Activated CD8-positive, alpha-beta T cell treated with anti-CD3 and anti-CD28 coated beads for 36 hours (primary cell): Measurements from ENCODE around the gene CD81. TPM values are rescaled to one million over a fixed set of nuclear protein-coding genes. Genes with fewer than 3 reads are reported as not detected.

Source experiments
- ATAC-seq: fragments of 200-7000 bp; cut with Tn5 transposase; one replicate; pipeline ENCODE4 v1.10.0; 2021; ENCODE audit warnings: mild to moderate bottlenecking, moderate library complexity
- CTCF ChIA-PET: fragments of 350-600 bp; sonication (Branson Sonifier 250); formaldehyde crosslinking; loops from one replicate; lab custom pipeline; 2021; ENCODE audit warnings: antibody characterized with exemption; lab: Charles Lee
- POLR2A ChIA-PET: fragments of 350-600 bp; sonication (Branson Sonifier 250); formaldehyde crosslinking; loops from one replicate; lab custom pipeline; 2021; ENCODE audit warnings: antibody characterized with exemption; lab: Charles Lee
- DNase-seq: peaks from one replicate; pipeline ENCODE4 v3.0.0-alpha.2; 2020
- H3K27ac Mint-ChIP-seq: one replicate; pipeline ENCODE4 v1.8.0; 2021; ENCODE audit warnings: mild to moderate bottlenecking, mixed read lengths
- H3K27me3 Mint-ChIP-seq: one replicate; pipeline ENCODE4 v1.8.0; 2021; ENCODE audit warnings: mixed read lengths
- H3K36me3 Mint-ChIP-seq: one replicate; pipeline ENCODE4 v1.8.0; 2021; ENCODE audit warnings: low read depth, mixed read lengths
- H3K4me1 Mint-ChIP-seq: one replicate; pipeline ENCODE4 v1.8.0; 2021; ENCODE audit warnings: low read depth, mixed read lengths
- H3K4me3 Mint-ChIP-seq: one replicate; pipeline ENCODE4 v1.8.0; 2021; ENCODE audit warnings: mild to moderate bottlenecking, moderate library complexity, mixed read lengths
- H3K9me3 Mint-ChIP-seq: one replicate; pipeline ENCODE4 v1.8.0; 2021; ENCODE audit warnings: mixed read lengths
- intact Hi-C: fragments of 100-400 bp; cut with micrococcal nuclease; formaldehyde crosslinking; loops from one replicate; pipeline ENCODE4 v1.10.0; 2022
- total RNA-seq, 2 experiments: library from RNA; stranded (reverse); gene quantifications; one replicate each; pipeline ENCODE4 v1.2.3, GENCODE V29; 2021
- TF ChIP-seq, protein P1 (sequence below): fragments of 200-600 bp; IDR thresholded peaks from one replicate; pipeline ENCODE4 v1.8.0; 2022; ENCODE audit warnings: antibody characterized with exemption, mild to moderate bottlenecking

The CD81 gene
- total RNA-seq, 2 experiments from 2014 or later: 133 to 138 TPM

DNA sequence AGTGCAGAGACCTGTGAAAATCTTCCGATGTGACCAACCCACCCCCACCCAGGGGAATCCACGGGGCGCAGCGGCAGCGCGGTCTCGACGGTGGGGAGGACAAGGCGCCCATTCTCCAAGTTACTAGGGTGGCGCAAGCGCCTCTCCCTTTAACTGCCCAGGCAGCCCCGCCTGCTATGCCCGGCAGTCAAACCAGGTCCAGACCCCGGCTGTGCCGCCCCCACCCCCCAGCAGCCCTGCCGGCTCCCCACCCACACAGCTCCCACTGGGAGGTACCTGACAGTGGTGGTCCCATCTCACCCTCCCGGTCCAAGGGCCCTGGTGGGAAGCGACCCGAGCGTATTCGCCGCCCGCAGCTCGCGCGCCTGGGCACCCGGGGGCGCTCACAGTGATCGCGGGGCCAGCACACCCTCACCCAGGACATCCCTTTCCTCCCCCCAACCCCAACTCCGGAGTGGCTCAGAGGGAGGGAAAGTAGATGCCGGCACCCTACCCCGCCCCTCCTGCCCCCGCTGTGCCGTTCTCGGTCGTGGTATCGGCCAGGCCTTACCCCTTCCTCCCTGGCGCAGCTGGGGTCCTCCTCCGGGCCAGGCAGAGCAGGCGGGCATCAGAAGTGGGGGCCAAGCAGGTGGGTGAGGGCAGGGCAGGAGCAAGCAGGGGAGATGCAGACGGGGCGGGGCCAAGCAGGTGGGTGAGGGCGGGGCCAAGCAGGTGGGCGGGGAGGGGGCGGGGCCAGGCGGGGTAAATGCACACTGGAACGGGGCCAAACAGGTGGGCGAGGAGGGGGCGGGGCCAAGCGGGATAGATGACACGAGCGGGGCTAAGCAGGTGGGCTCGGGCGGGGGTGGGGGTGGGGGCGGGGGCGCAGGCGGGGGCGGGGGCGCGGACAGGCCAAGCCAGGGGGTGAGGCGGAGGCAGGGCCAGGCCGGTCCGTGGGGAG is 67.0 kb downstream of the CD81 start, which contains the start of gene TRPM5:
Gene TRPM5 (minus strand): TSS at position 634 of the 940 bp plus-strand sequence. CDS start 21,478 bp downstream, outside the sequence.
- Mint-ChIP-seq H3K4me3 (peak within 1 kb of the TSS; percentile 91), H3K4me1 (peaks cover 32% of the 10 kb centered on the region), H3K36me3 (no peaks in the 10 kb centered on the region), H3K9me3 (no peaks in the 10 kb centered on the region), H3K27ac (peak within 1 kb of the TSS; percentile 73), H3K27me3 (no peaks in the 10 kb centered on the region)
- TF ChIP-seq, protein P1, sequence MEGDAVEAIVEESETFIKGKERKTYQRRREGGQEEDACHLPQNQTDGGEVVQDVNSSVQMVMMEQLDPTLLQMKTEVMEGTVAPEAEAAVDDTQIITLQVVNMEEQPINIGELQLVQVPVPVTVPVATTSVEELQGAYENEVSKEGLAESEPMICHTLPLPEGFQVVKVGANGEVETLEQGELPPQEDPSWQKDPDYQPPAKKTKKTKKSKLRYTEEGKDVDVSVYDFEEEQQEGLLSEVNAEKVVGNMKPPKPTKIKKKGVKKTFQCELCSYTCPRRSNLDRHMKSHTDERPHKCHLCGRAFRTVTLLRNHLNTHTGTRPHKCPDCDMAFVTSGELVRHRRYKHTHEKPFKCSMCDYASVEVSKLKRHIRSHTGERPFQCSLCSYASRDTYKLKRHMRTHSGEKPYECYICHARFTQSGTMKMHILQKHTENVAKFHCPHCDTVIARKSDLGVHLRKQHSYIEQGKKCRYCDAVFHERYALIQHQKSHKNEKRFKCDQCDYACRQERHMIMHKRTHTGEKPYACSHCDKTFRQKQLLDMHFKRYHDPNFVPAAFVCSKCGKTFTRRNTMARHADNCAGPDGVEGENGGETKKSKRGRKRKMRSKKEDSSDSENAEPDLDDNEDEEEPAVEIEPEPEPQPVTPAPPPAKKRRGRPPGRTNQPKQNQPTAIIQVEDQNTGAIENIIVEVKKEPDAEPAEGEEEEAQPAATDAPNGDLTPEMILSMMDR: no peak
- intact Hi-C loops: no loop called here
- peak; percentile 89 for DNase-seq
- peak; percentile 50 for ATAC-seq
- ChIA-PET POLR2A (interaction anchor here (0.7 kb wide), 1 partner anchor 23 kb away, joined by 3 read pairs; no protein-coding TSS in a partner anchor), CTCF (interaction anchor here (0.9 to 6.9 kb wide), 6 partner anchors 24 to 445 kb away, joined by 3 to 46 read pairs (median 4); no protein-coding TSS in a partner anchor)

DNA sequence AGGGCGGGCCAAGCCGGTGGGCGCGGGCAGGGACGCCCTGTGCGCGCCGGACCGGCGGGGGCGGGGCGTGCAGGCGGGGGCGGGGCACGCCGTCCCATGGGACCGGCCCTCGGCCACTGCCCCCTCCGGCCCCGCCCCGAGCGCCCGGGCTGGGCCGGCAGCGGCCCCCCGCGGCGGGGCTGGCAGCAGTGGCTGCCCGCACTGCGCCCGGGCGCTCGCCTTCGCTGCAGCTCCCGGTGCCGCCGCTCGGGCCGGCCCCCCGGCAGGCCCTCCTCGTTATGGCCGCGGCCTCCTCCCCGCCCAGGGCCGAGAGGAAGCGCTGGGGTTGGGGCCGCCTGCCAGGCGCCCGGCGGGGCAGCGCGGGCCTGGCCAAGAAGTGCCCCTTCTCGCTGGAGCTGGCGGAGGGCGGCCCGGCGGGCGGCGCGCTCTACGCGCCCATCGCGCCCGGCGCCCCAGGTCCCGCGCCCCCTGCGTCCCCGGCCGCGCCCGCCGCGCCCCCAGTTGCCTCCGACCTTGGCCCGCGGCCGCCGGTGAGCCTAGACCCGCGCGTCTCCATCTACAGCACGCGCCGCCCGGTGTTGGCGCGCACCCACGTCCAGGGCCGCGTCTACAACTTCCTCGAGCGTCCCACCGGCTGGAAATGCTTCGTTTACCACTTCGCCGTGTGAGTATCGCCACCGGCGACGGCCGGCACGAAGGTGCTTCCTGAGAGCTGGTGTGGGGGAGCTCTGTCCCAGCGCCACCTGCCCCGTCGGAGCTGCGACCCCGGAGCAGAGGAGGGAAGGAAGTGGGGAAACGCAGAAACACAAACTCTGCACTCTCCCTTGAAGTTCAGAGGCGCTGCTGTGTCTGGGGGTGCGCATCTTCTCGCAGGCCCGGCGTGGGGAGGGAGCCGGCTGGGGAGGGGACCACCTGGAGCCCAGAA is 68.0 kb downstream of the CD81 start, which contains the start of gene KCNQ1:
Gene KCNQ1 (plus strand): TSS at position 188 of the 925 bp plus-strand sequence. CDS start 91 bp downstream, at position 279.
- ATAC-seq (peak; percentile 70), DNase-seq (peak; percentile 47)
- H3K27me3 Mint-ChIP-seq: no peaks in the 10 kb centered on the region
- intact Hi-C loops: no loop called here
- TF ChIP-seq, protein P1: no peak
- H3K4me3 Mint-ChIP-seq: peak within 1 kb of the TSS; percentile 91
- H3K9me3 Mint-ChIP-seq: no peaks in the 10 kb centered on the region
- H3K36me3 Mint-ChIP-seq: no peaks in the 10 kb centered on the region
- POLR2A ChIA-PET: interaction anchor here (0.7 to 1.1 kb wide), 2 partner anchors 22 to 23 kb away, joined by 3 read pairs; no protein-coding TSS in a partner anchor
- peaks cover 32% of the 10 kb centered on the region for H3K4me1 Mint-ChIP-seq
- peak within 1 kb of the TSS; percentile 73 for H3K27ac Mint-ChIP-seq
- CTCF ChIA-PET: interaction anchor here (1.0 to 6.9 kb wide), 7 partner anchors 22 to 444 kb away, joined by 3 to 46 read pairs (median 3); no protein-coding TSS in a partner anchor

DNA sequence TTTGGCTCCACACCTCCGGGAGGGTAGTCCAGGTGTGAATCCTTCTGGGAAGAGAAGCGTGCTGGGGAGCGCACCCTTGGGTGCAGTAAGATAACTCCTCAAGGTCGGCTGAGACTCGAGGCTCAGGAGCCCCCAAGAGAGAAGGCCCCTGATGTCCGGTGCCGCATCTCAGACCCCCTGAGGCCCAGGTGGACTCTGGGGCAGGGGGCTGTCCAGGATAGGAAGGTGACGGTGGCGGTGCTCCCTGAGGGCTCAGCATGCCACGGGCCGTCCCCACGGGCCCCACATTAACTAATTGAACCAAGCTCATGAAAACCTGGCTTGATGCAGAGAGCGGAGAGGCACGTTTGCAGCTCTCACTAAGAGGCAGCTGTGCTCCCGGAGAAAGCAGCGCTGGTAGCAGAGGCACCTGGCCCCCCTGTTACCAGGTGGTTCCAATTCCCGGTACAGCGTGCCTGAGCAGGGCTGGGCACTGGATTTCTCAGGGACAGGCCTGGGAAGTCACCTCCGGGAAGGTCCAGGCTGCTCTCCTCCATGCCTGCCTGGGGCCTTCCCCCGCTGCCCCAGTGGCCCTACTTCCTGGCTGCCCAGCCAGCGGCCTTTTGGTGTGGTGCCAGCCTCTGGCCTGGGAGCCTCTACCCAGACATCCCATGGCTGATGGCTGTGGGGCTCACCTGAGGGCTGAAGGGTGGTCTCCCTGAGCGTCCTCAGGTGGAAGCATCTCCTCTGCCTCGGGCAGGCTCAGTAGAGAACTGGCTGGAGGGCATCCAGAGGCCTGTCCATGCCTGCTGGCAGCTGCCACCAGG is 68.8 kb downstream of the CD81 start:
- ChIA-PET CTCF (interaction anchor here (0.9 to 6.9 kb wide), 5 partner anchors 21 to 443 kb away, joined by 3 to 46 read pairs (median 3); no protein-coding TSS in a partner anchor), POLR2A (interaction anchor here (1.1 kb wide), 1 partner anchor 22 kb away, joined by 3 read pairs; no protein-coding TSS in a partner anchor)
- Mint-ChIP-seq H3K27ac (no peak overlapping the region), H3K9me3 (no peaks in the 10 kb centered on the region), H3K27me3 (no peaks in the 10 kb centered on the region), H3K36me3 (no peaks in the 10 kb centered on the region), H3K4me1 (peaks cover 32% of the 10 kb centered on the region), H3K4me3 (peak overlapping the region; percentile 91)
- intact Hi-C loops: no loop called here
- DNase-seq: no peak
- TF ChIP-seq, protein P1: no peak
- no peak for ATAC-seq

DNA sequence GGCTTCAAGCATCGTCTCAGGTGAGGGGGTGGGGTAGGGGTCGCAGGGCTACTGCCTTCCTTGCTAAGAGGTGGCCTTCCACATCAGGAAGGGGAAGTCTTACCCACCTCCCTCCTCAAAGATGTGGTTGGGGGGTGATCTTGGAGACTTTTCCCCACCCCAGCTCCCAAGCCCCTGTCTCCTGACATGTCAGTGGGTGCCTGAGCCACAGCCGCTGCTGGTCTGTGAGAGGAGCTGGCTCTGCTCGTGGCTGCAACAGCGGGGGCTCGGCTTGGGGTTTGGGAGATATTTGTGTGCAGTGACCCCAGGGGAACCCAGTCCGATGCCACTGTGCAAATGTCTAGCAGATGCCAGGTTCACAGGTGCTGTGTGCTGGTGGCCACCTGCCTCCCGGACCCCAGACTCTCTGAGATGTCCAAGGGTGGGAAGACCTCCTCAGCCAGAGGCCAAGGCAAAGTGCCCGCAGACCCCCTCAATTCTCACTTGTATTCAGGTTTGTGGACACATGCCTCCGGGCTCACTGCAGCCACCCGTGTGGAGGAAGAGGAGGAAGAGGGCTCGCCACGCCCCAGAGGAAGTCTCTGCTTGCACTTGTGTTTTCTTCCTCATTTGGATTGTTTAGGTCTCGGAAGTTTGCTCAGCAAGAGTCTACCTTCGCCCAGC is 69.6 kb downstream of the CD81 start:
- H3K27ac Mint-ChIP-seq: peak overlapping the region; percentile 72
- TF ChIP-seq, protein P1: no peak
- intact Hi-C loops: no loop called here
- ChIA-PET POLR2A (interaction anchor here (1.1 kb wide), 1 partner anchor 21 kb away, joined by 3 read pairs; no protein-coding TSS in a partner anchor), CTCF (interaction anchor here (0.9 to 6.9 kb wide), 2 partner anchors 29 to 85 kb away, joined by 3 to 46 read pairs; no protein-coding TSS in a partner anchor)
- no peaks in the 10 kb centered on the region for H3K27me3 Mint-ChIP-seq
- peak overlapping the region; percentile 91 for H3K4me3 Mint-ChIP-seq
- peaks cover 32% of the 10 kb centered on the region for H3K4me1 Mint-ChIP-seq
- DNase-seq (peak; percentile 28), ATAC-seq (no peak)
- H3K36me3 Mint-ChIP-seq: no peaks in the 10 kb centered on the region
- no peaks in the 10 kb centered on the region for H3K9me3 Mint-ChIP-seq
